Measurements from ENCODE around the gene EHMT2.
A peak's percentile ranks its signal among the peaks of the same experiment; 100 is the strongest.

The EHMT2 gene

GRCh38 chr6:31888276-31889258, 8.9 kb downstream of the EHMT2 start:
- DNase-seq (ENCODE audit: low read depth in 2 of 2), result no peak

DNA sequence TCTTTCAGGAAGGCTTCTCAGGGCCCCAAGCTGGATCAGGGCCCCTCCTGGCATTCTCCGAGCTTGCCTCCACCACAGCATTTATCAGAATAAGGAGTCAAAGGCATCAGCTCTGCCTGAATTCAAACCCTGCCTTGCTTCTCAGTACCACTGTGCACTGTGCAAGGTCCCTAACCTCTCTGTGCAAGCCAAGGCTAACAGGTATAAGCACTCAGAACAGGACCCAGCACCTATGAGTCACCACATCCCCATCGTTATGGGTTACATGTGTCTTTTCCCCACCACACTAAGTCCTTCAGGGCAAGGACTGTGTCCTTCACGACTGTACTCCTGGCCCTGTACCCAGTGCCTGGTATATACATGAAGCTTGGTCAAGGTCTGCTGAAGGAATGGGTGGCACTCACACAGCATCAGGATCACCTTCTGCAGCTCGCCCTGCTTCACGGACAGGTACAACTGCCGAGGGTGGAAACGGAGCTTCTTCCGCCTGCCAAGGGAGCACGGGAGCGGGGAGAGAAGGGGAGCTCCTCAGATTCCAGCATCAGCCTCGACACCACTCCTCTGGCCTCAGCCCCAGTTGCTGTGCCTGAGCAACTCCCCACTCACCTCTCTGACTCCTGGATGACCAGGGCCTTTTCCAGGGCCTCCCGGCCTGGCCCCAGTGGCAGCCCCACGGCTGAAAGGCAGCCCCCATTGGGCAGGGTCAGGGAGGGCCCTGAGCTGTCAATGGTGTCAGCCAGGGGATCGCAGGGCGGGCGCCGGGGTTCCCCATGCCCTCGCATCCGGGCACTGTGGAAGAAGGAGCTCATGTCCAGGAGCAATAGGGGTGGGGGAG, 10.1 kb downstream of the EHMT2 start:
- DNase-seq (ENCODE audit: low read depth in 2 of 2), result no peak

DNA sequence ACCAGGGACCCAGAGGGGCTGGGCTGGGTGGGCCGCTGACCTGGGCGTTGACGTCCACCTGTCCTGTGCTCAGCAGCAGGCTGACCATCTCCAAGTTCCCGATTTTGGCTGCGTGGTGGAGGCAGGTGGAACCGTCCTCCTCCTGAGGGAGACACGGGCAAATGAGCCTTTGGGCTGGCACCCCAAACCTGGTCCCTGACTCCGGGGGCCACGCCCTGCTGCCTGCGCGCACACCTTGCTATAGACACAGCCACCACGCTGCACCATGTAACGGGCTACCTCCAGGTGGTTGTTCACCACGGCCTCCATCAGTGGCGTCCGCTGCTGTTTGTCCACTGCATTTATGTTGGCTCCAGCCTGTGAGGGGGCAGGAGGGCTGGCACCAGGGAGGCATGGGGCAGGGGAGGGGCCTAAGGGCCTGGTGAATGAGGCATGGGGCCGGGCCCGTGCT, 10.9 kb downstream of the EHMT2 start:
- no peak for DNase-seq (ENCODE audit: low read depth in 2 of 2)

GRCh38 chr6:31884528-31885035, 12.9 kb downstream of the EHMT2 start:
- no peak for DNase-seq (ENCODE audit: low read depth in 2 of 2)

DNA sequence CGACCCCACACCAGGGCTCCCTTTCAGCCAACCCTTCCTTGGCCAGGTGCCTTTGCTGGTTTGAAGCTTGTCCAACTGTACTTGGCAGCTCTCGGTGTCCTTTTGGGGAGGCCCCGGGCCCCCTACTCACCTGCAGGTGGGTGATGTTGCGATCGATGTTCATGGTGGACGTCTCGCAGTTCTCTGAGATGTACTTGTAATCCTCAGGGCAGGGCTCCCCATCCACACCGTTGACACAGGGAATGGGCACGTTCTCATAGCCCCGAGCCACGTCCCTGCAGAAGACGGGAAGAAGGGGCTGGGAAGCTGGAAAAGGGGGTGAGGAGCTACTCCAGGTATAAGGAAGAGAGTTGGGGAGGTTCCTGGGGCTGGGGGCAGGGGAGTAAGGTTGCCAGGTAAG, 13.8 kb downstream of the EHMT2 start:
- no peak for DNase-seq (ENCODE audit: low read depth in 2 of 2)

DNA sequence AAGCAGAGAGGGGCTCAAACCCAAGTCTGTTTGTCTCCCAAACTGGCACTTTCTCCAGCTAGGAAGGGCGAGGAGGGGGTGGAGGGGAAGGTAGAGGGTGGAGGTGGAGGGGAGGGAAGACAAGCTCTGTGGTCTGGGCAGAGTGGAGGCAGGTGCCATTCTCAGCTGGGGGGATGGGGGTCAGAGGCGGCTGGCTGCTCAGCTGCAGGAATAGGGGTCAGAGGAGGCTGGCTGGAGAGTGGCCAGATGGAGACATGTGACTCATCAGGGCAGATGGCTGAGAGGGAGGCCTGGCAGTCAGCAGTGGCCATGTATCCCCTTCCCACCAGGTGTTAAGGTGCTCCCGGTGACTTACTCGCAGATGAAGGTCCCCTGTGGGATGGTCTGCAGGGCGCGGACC, 15.2 kb downstream of the EHMT2 start:
- DNase-seq (ENCODE audit: low read depth in 2 of 2), result no peak

GRCh38 chr6:31881136-31881859, 16.2 kb downstream of the EHMT2 start:
- DNase-seq (ENCODE audit: low read depth in 2 of 2), result no peak

GRCh38 chr6:31880616-31881015, 16.9 kb downstream of the EHMT2 start:
- no peak for DNase-seq (ENCODE audit: low read depth in 2 of 2)

GRCh38 chr6:31879901-31880300, 17.6 kb downstream of the EHMT2 start:
- DNase-seq (ENCODE audit: low read depth in 2 of 2), result no peak

- DNase-seq (ENCODE audit: low read depth in 2 of 2), result no peak
Observed at GRCh38 chr6:31879143-31879542, 18.4 kb downstream of the EHMT2 start.

DNA sequence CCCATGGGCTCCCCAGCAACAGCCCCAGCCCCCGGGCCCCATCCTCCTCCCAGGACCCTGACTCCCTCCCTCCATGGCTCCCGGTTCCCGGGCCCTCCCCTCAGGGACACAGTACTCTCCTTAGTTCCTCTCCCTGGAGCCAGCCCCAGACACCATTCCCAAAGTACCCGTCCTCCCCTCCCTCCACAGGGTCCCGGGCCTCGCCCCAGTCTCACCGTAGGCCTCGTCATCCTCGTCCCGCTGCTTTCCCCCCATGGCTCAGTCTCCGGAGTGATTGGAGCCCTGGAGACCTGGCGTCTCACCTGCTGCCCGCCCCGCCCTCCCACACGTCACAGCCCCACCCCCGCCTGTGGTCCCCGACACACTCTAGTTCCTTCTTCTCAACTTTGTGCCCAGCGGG, 18.8 kb downstream of the EHMT2 start, which contains the start of gene SLC44A4:
Gene SLC44A4, minus strand, starts transcription at position 272 of the 400 bp plus-strand sequence. Its CDS starts 17 bp downstream, at position 255.
- no peak for DNase-seq (ENCODE audit: low read depth in 2 of 2)

DNA sequence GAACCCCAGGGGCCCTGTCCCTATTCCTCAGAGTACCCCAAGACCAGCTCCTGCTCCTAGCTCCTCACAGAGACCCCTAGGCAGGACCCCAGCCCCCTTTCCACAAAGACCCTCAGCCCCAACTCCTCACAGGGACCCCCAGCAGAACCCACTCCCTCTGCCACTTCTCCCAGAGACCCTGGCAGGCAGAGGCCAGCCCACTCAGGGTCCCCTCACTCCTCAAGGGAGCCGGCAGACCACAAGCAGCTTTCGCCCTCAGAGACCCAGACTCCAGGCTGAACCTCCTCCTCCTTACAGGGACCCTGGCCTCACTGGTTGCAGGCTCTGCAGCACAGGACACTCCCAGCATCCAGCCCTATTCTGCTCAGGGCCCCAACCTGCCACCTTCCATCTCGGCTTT, 19.3 kb downstream of the EHMT2 start:
- no peak for DNase-seq (ENCODE audit: low read depth in 2 of 2)

DNA sequence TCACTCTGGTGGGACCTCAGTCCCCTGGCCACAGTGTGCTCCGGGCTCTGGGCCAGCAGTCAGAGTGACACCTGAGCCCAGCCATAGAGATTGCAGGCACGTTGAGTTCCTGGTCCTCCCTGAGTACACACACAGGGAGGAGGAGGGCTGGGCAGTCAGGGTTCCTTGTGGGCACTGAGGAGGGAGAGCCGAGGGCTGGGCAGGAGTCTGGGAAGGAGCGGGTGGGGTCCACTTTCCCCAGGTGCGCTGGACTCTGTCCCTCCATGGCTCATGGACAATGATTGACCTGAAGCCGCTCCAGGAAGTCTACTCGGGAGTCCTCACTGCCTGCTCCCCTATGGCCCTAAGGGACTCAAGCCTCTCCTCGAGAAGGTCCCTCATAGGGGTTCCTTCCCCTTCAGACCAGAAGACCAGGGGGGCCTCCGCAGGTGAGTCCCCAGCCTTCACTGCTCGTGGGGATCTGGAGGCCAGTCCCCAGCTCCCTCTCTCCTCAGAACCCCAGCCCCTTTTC, 19.8 kb downstream of the EHMT2 start:
- DNase-seq (ENCODE audit: low read depth in 2 of 2), result no peak

DNA sequence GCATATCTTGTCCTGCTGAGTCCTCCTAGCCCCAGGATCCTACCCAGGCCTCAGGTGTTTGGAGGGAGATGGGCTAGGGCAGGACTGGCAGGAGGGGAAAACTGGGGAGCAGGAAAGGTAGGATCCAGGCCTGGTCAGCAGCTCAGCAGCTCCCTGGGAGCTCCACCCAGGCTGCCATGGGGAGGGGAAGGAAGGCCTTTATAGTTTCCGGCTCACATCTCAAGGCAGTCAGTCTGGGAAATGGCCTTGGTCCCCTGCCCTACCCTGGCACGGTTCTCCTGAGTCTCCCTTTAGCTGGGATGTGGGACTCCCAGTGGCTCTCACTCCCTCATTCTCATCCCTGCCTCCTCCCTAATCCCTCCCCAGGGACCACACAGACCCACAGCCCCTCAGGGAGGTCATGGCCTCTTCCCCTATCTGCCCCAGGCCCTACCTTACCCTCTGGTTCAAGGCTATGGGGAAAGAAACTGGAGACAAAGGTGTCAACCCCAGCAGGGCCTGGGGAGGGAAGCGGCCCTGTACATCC, 20.3 kb downstream of the EHMT2 start:
- no peak for DNase-seq (ENCODE audit: low read depth in 2 of 2)

DNA sequence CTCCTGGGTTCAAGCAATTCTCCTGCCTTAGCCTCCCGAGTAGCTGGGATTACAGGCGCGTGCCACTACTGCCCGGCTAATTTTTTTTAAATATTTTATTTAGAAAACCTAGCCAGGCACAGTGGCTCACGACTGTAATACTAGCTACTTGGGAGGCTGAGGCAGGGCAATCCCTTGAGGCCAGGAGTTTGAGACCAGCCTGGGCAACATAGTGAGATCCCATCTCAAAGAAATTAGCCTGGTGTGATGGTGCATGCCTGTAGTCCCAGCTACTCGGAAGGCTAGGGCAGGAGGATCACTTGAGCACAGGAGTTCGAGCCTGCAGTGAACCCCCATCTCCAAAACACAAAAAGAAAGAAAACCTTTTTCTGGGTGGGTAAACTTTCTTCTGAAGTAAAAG, 21.1 kb downstream of the EHMT2 start:
- no peak for DNase-seq (ENCODE audit: low read depth in 2 of 2)

- DNase-seq (ENCODE audit: low read depth in 2 of 2), result no peak
Observed at GRCh38 chr6:31875877-31876276, 21.6 kb downstream of the EHMT2 start.

DNA sequence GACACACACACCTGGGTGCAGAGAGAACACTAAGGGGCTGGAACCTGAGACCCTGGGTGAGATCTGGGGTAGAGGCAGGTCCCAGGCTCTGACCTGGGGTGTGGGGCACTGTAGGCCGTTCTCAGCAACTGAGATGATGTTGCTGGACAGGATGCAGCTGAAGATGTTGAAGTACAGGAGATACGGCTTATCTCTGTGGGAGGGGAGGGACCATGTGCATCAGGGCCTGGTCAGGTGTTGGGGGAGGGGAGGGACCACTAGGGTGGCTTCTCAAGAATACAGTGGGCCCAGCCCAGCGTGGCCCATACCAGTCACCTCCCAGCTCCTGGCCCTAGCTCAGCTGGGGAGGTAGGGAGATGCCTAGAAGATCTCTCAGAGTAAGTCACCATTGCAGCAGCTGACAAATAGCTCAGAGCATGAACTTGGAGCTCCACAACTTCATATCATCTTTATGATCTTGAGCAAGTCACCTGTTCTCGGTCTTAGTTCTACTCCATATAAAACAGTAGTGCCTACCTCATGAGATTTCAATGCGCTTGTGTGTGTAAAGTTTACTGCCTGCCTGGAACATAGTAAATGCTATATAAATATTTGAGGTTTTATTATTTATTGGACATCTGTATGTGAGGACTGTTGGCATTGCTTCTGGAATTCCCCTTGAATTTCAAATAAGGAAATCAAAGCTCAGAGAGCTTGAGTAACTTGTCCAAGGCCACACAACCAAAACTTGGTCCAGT, 22.5 kb downstream of the EHMT2 start:
- DNase-seq (ENCODE audit: low read depth in 2 of 2), result no peak

GRCh38 chr6:31874084-31874670, 23.3 kb downstream of the EHMT2 start:
- no peak for DNase-seq (ENCODE audit: low read depth in 2 of 2)

DNA sequence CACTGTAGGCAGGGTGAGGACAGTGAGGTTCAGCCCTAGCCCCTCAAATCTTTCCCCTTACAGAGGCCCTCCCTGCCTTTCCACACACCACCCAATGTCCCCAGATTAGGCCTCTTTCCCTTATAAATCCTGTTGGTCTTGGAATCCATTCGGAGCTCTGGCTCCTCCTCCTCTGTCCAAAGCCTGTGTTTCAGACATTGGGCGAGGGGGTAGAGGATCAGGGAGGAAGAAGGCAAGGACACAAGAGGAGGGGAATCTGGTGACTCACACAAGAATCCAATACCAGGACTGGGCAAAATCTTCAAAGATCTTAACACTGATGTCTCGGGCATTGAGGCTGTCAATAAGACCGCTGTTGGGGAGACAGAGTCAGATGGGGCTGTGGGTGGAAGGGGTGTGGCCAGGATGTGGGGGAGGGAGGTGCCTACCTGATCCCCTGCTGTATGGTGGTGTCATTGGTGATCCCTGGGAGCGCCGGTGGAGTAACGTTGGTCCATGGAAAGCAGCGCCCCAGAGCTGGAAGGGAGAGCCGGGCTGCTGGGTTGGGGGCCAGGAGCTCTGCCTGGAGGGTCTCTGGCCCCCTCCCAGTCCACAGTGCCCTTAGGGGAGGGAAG, 26.3 kb downstream of the EHMT2 start:
- peak in 1 of 2 experiments; percentile 10 for DNase-seq (ENCODE audit: low read depth in 2 of 2)
